Thyroid gland (tissue), 4 donors: ENCODE results near the gene FBXW10B. TPM values are rescaled to one million over a fixed set of nuclear protein-coding genes. Genes with fewer than 3 reads are reported as not detected.
"Not testable (repeated sequence)": the region's sequence is repeated elsewhere in the genome, so short reads cannot be mapped to it uniquely, and the experiment has no call there.

Source experiments
- DNase-seq, 2 donors: peaks; one replicate each; pipeline ENCODE4 v3.0.0-alpha.2; 2019
- H3K27ac ChIP-seq, 3 donors: fragments of 200-600 bp; sonication (generic); 1 replicate in 2 of 3; 2 replicates in 1 of 3; pipeline ENCODE4 v1.5.1; 2016 to 2019; ENCODE audit warnings: mild to moderate bottlenecking in 1 of 3, moderate library complexity in 1 of 3
- H3K27me3 ChIP-seq: fragments of 200-600 bp; sonication (generic); one replicate; pipeline ENCODE4 v1.5.1; 2019
- H3K36me3 ChIP-seq, 2 donors: fragments of 200-600 bp; sonication (generic); one replicate each; pipeline ENCODE4 v1.5.1; 2016 to 2019
- H3K4me1 ChIP-seq, 2 donors: fragments of 200-600 bp; sonication (generic); one replicate each; pipeline ENCODE4 v1.5.1; 2017 to 2019
- H3K4me3 ChIP-seq, 3 donors: fragments of 200-600 bp; sonication (generic); replicated peaks in 1 of 3; 1 replicate in 2 of 3; 2 replicates in 1 of 3; pipeline ENCODE4 v1.5.1; 2016; ENCODE audit warnings: mild to moderate bottlenecking in 1 of 3
- H3K9me3 ChIP-seq: fragments of 200-600 bp; sonication (generic); one replicate; pipeline ENCODE4 v1.5.1; 2017
- WGBS, 2 donors: methylation state at CpG; one replicate each; pipeline ENCODE4 v1.1.5; 2017; 5-methylcytosine and 5-hydroxymethylcytosine counted together
- intact Hi-C: fragments of 100-400 bp; cut with DNase I; formaldehyde crosslinking; loops from one replicate; pipeline ENCODE4 v1.15.1; 2023
- total RNA-seq, 4 donors: library from RNA; depleted of rRNA; stranded (reverse); fragments of >200 nt; gene quantifications; one replicate each; pipeline ENCODE4 v1.2.3, GENCODE V29; 2016

Gene FBXW10B
- total RNA-seq, 4 donors from 2014 or later = 2.8 to 18.4 (median 8.4) TPM

- H3K36me3 ChIP-seq, DNase-seq, H3K27ac ChIP-seq, H3K9me3 ChIP-seq, H3K4me3 ChIP-seq, H3K4me1 ChIP-seq, intact Hi-C loops, H3K27me3 ChIP-seq: not testable (repeated sequence)
- WGBS, 2 donors = 85 to 90% methylated on average over 5 to 8 of the region's 8 CpGs
These were observed 2.6 kb upstream of the FBXW10B start for GRCh38 chr17:15622124-15622523.

GRCh38 chr17:15616828-15617227 lies 2.7 kb downstream of the FBXW10B start:
- H3K36me3 ChIP-seq, H3K4me1 ChIP-seq, intact Hi-C loops, H3K27ac ChIP-seq, H3K27me3 ChIP-seq, H3K4me3 ChIP-seq, DNase-seq, H3K9me3 ChIP-seq: not testable (repeated sequence)
- 68 to 69% methylated on average over 4 of the region's 4 CpGs for WGBS, 2 donors

GRCh38 chr17:15615850-15616249 lies 3.7 kb downstream of the FBXW10B start:
- H3K27ac ChIP-seq, H3K27me3 ChIP-seq, intact Hi-C loops, DNase-seq, H3K9me3 ChIP-seq, H3K36me3 ChIP-seq, H3K4me3 ChIP-seq, H3K4me1 ChIP-seq: not testable (repeated sequence)
- WGBS, 2 donors = 35 to 38% methylated on average over 6 of the region's 6 CpGs

GRCh38 chr17:15613111-15613510 lies 6.4 kb downstream of the FBXW10B start:
- H3K4me3 ChIP-seq, H3K27me3 ChIP-seq, H3K9me3 ChIP-seq, intact Hi-C loops, H3K27ac ChIP-seq, H3K36me3 ChIP-seq, DNase-seq, H3K4me1 ChIP-seq: not testable (repeated sequence)
- 94 to 100% methylated on average over 1 of the region's 1 CpG for WGBS, 2 donors

- WGBS, 2 donors = 85 to 87% methylated on average over 8 of the region's 8 CpGs
- H3K36me3 ChIP-seq, H3K27me3 ChIP-seq, intact Hi-C loops, H3K4me1 ChIP-seq, H3K4me3 ChIP-seq, H3K9me3 ChIP-seq, DNase-seq, H3K27ac ChIP-seq: not testable (repeated sequence)
These were observed 26.5 kb downstream of the FBXW10B start for GRCh38 chr17:15592960-15593359.

GRCh38 chr17:15591986-15592385 lies 27.5 kb downstream of the FBXW10B start:
- H3K4me1 ChIP-seq, H3K36me3 ChIP-seq, H3K4me3 ChIP-seq, H3K9me3 ChIP-seq, intact Hi-C loops, H3K27me3 ChIP-seq: not testable (repeated sequence)
- DNase-seq = peak in 1 of 2 donors; percentile 7
- H3K27ac ChIP-seq = peak overlapping the region; percentile 32 to 74 (median 61)
- WGBS, 2 donors = 28 to 41% methylated on average over 5 of the region's 5 CpGs

- H3K4me3 ChIP-seq, H3K4me1 ChIP-seq, H3K27ac ChIP-seq, intact Hi-C loops, DNase-seq, H3K9me3 ChIP-seq, H3K27me3 ChIP-seq, H3K36me3 ChIP-seq: not testable (repeated sequence)
- WGBS, 2 donors = 50 to 57% methylated on average over 1 of the region's 1 CpG
These were observed 28.7 kb downstream of the FBXW10B start for GRCh38 chr17:15590844-15591243.

GRCh38 chr17:15589544-15590536 lies 29.7 kb downstream of the FBXW10B start:
- H3K4me3 ChIP-seq, H3K4me1 ChIP-seq, H3K36me3 ChIP-seq, H3K27ac ChIP-seq, intact Hi-C loops, DNase-seq, H3K27me3 ChIP-seq, H3K9me3 ChIP-seq: not testable (repeated sequence)
- WGBS, 2 donors = 78 to 82% methylated on average over 14 of the region's 17 CpGs

GRCh38 chr17:15588017-15588416 lies 31.5 kb downstream of the FBXW10B start:
- H3K36me3 ChIP-seq, H3K9me3 ChIP-seq, H3K27ac ChIP-seq, DNase-seq, H3K27me3 ChIP-seq, H3K4me1 ChIP-seq, intact Hi-C loops, H3K4me3 ChIP-seq: not testable (repeated sequence)
- WGBS, 2 donors = 81 to 92% methylated on average over 8 of the region's 8 CpGs

- WGBS, 2 donors = 83 to 100% methylated on average over 1 of the region's 5 CpGs
- H3K27ac ChIP-seq, H3K4me3 ChIP-seq, H3K27me3 ChIP-seq, intact Hi-C loops, H3K9me3 ChIP-seq, H3K4me1 ChIP-seq, H3K36me3 ChIP-seq, DNase-seq: not testable (repeated sequence)
These were observed 36.2 kb downstream of the FBXW10B start for GRCh38 chr17:15583313-15583712.

GRCh38 chr17:15581462-15581861 lies 38.0 kb downstream of the FBXW10B start:
- DNase-seq, H3K36me3 ChIP-seq, H3K9me3 ChIP-seq, H3K4me1 ChIP-seq, H3K27me3 ChIP-seq, intact Hi-C loops, H3K4me3 ChIP-seq, H3K27ac ChIP-seq: not testable (repeated sequence)
- WGBS, 2 donors = 87 to 95% methylated on average over 3 to 4 of the region's 4 CpGs

- DNase-seq, H3K27ac ChIP-seq, H3K4me3 ChIP-seq, H3K9me3 ChIP-seq, H3K4me1 ChIP-seq, H3K27me3 ChIP-seq, H3K36me3 ChIP-seq, intact Hi-C loops: not testable (repeated sequence)
- no CpG with 5 or more reads among the region's 1 CpG for WGBS, 2 donors
These were observed 42.7 kb downstream of the FBXW10B start for GRCh38 chr17:15576848-15577247.

GRCh38 chr17:15574660-15575059 lies 44.8 kb downstream of the FBXW10B start:
- WGBS, 2 donors = 97 to 100% methylated on average over 2 of the region's 5 CpGs
- H3K27me3 ChIP-seq, DNase-seq, H3K36me3 ChIP-seq, H3K4me3 ChIP-seq, H3K4me1 ChIP-seq, intact Hi-C loops, H3K9me3 ChIP-seq, H3K27ac ChIP-seq: not testable (repeated sequence)
